ENCODE data around the gene RAB40C.

The RAB40C gene

GRCh38 chr16:646679-647172, 56.9 kb downstream of the RAB40C start:
- H3K4me3 ChIP-seq (ENCODE audit: low read length, poor library complexity, severe bottlenecking) = no peak overlapping the region
- no peak overlapping the region for H2AFZ ChIP-seq (ENCODE audit: low read length)
- H3K9me3 ChIP-seq (ENCODE audit: insufficient read depth, low read depth, low read length) = no peaks in the 10 kb centered on the region
- TF ChIP-seq EZH2phosphoT487 (IDR thresholded peaks at IDR 0.05; ENCODE audit: borderline replicate concordance) (no peak), CTCF (conservative IDR thresholded peaks at IDR 0.05; ENCODE audit: low read length) (no peak)
- no peaks in the 10 kb centered on the region for H3K9me2 ChIP-seq (replicated peaks; ENCODE audit: low read depth, low read length)
- H4K20me1 ChIP-seq (ENCODE audit: insufficient read depth, low read length, poor library complexity, severe bottlenecking) = no peaks in the 10 kb centered on the region
- peaks cover 6% of the 10 kb centered on the region for H3K4me1 ChIP-seq (ENCODE audit: insufficient read depth, low read length, poor library complexity, severe bottlenecking)
- H3K27me3 ChIP-seq (ENCODE audit: insufficient read depth, low read length, poor library complexity, severe bottlenecking) = no peaks in the 10 kb centered on the region
- no peak overlapping the region for H3K4me2 ChIP-seq (ENCODE audit: low read depth, low read length, poor library complexity, severe bottlenecking)
- H3K36me3 ChIP-seq (ENCODE audit: insufficient read depth, low read length) = no peaks in the 10 kb centered on the region
- H3K79me2 ChIP-seq (ENCODE audit: insufficient read depth, low read length) = peaks cover 8% of the 10 kb centered on the region; the same call in 1 of the 2 replicates
- H3K9ac ChIP-seq (ENCODE audit: low read depth, low read length, poor library complexity, severe bottlenecking) = no peak overlapping the region
- no peaks in the 10 kb centered on the region for H3F3A ChIP-seq (ENCODE audit: low read depth)

GRCh38 chr16:647173-647902, 57.5 kb downstream of the RAB40C start:
- Histone ChIP-seq H3K9ac (ENCODE audit: low read depth, low read length, poor library complexity, severe bottlenecking) (no peak overlapping the region), H3K9me2 (replicated peaks; ENCODE audit: low read depth, low read length) (no peaks in the 10 kb centered on the region), H3K4me1 (ENCODE audit: insufficient read depth, low read length, poor library complexity, severe bottlenecking) (peaks cover 6% of the 10 kb centered on the region), H3K36me3 (ENCODE audit: insufficient read depth, low read length) (no peaks in the 10 kb centered on the region), H2AFZ (ENCODE audit: low read length) (no peak overlapping the region), H3K27me3 (ENCODE audit: insufficient read depth, low read length, poor library complexity, severe bottlenecking) (no peaks in the 10 kb centered on the region), H3F3A (ENCODE audit: low read depth) (no peaks in the 10 kb centered on the region), H4K20me1 (ENCODE audit: insufficient read depth, low read length, poor library complexity, severe bottlenecking) (no peaks in the 10 kb centered on the region), H3K4me3 (ENCODE audit: low read length, poor library complexity, severe bottlenecking) (no peak overlapping the region), H3K9me3 (ENCODE audit: insufficient read depth, low read depth, low read length) (no peaks in the 10 kb centered on the region), H3K79me2 (ENCODE audit: insufficient read depth, low read length) (peaks cover 8% of the 10 kb centered on the region; the same call in 1 of the 2 replicates), H3K4me2 (ENCODE audit: low read depth, low read length, poor library complexity, severe bottlenecking) (peak overlapping the region; percentile 88)
- TF ChIP-seq CTCF (conservative IDR thresholded peaks at IDR 0.05; ENCODE audit: low read length) (no peak), EZH2phosphoT487 (IDR thresholded peaks at IDR 0.05; ENCODE audit: borderline replicate concordance) (no peak)

- H3K79me2 ChIP-seq (ENCODE audit: insufficient read depth, low read length) = 0 out of 2 replicates have a peak, but pooled peaks cover 3% of the 10 kb centered on the region
Observed at GRCh38 chr16:648071-648780, 58.4 kb downstream of the RAB40C start.

More at GRCh38 chr16:648071-648780, 58.4 kb downstream of the RAB40C start:
- no peaks in the 10 kb centered on the region for H3K9me3 ChIP-seq (ENCODE audit: insufficient read depth, low read depth, low read length)
- H3K4me2 ChIP-seq (ENCODE audit: low read depth, low read length, poor library complexity, severe bottlenecking) = peak overlapping the region; percentile 88
- H3F3A ChIP-seq (ENCODE audit: low read depth) = no peaks in the 10 kb centered on the region
- H3K36me3 ChIP-seq (ENCODE audit: insufficient read depth, low read length) = no peaks in the 10 kb centered on the region
- TF ChIP-seq CTCF (conservative IDR thresholded peaks at IDR 0.05; ENCODE audit: low read length) (peak; percentile 56), EZH2phosphoT487 (IDR thresholded peaks at IDR 0.05; ENCODE audit: borderline replicate concordance) (no peak)
- no peaks in the 10 kb centered on the region for H3K9me2 ChIP-seq (replicated peaks; ENCODE audit: low read depth, low read length)
- peak overlapping the region; percentile 64 for H2AFZ ChIP-seq (ENCODE audit: low read length)
- H3K27me3 ChIP-seq (ENCODE audit: insufficient read depth, low read length, poor library complexity, severe bottlenecking) = no peaks in the 10 kb centered on the region
- no peaks in the 10 kb centered on the region for H4K20me1 ChIP-seq (ENCODE audit: insufficient read depth, low read length, poor library complexity, severe bottlenecking)
- H3K4me1 ChIP-seq (ENCODE audit: insufficient read depth, low read length, poor library complexity, severe bottlenecking) = peaks cover under 1% of the 10 kb centered on the region
- H3K4me3 ChIP-seq (ENCODE audit: low read length, poor library complexity, severe bottlenecking) = peak overlapping the region; percentile 86
- H3K9ac ChIP-seq (ENCODE audit: low read depth, low read length, poor library complexity, severe bottlenecking) = peak overlapping the region; percentile 76

Data from Loucy (cell line).